GM12891 (cell line): ENCODE measurements around the gene CNOT2.

ENCODE experiments used
- POLR2A ChIP-seq: IDR thresholded peaks from 2 replicates; pipeline ENCODE4 v1.6.1; 2011; ENCODE audit warnings: low read depth, low read length, control low read depth
- POLR2AphosphoS5 ChIP-seq: IDR thresholded peaks from 2 replicates; pipeline ENCODE4 v1.6.1; 2011; ENCODE audit warnings: low read depth, low read length, control low read depth
- TAF1 ChIP-seq: IDR thresholded peaks from 2 replicates; pipeline ENCODE4 v1.6.1; 2011; ENCODE audit warnings: low read depth, low read length, control low read depth

- no peak for TF ChIP-seq TAF1
- TF ChIP-seq POLR2AphosphoS5: no peak
- TF ChIP-seq POLR2A: no peak
These were observed 123.5 kb downstream of the CNOT2 start for GRCh38 chr12:70366581-70367257.
